OCI-LY3 (cell line): ENCODE data around the gene LRTM2.

ENCODE experiments used
- CTCF ChIP-seq: fragments of 200-600, 300-600 bp; sonication (generic); IDR thresholded peaks from 2 replicates; pipeline ENCODE4 v1.5.1; 2014; ENCODE audit warnings: antibody characterized with exemption, low read length, low read depth
- EZH2phosphoT487 ChIP-seq: fragments of 200-600 bp; shearing (Covaris generic); IDR thresholded peaks from 2 replicates; pipeline ENCODE4 v1.6.1; 2018; ENCODE audit warnings: antibody characterized with exemption, mixed run types, low read depth

- no peak for TF ChIP-seq CTCF
- no peak for TF ChIP-seq EZH2phosphoT487
Observed at GRCh38 chr12:1878695-1879094, 58.3 kb downstream of the LRTM2 start.
